Measurements from ENCODE around the gene ZBTB1. TPM values are rescaled to one million over a fixed set of nuclear protein-coding genes. Genes with fewer than 3 reads are reported as not detected.
"Not testable (repeated sequence)": the region's sequence is repeated elsewhere in the genome, so short reads cannot be mapped to it uniquely, and the experiment has no call there.

Gene ZBTB1
- total RNA-seq, 4 donors from 2014 or later, result 33.4 to 129 (median 59.8) TPM

- H3K27ac ChIP-seq, result no peak overlapping the region
- 64% methylated on average over 7 of the region's 8 CpGs for WGBS
- no peak for TF ChIP-seq POLR2AphosphoS5 (IDR thresholded peaks at IDR 0.05)
- TF ChIP-seq POLR2A (IDR thresholded peaks at IDR 0.05), result no peak
- TF ChIP-seq CTCF (IDR thresholded peaks at IDR 0.05), result no peak
- no peak for TF ChIP-seq EP300 (IDR thresholded peaks at IDR 0.05)
- no peak for DNase-seq (ENCODE audit: low spot score in 2 of 2)
- no peaks in the 10 kb centered on the region for H3K9me3 ChIP-seq
- no peaks in the 10 kb centered on the region for H3K36me3 ChIP-seq
- H3K4me1 ChIP-seq, result peaks cover 81% of the 10 kb centered on the region
- H3K27me3 ChIP-seq, result no peaks in the 10 kb centered on the region
- H3K4me3 ChIP-seq, result no peak overlapping the region
Measured at GRCh38 chr14:64509036-64509435, 4.5 kb downstream of the ZBTB1 start.

- Histone ChIP-seq H3K27ac (no peak overlapping the region), H3K4me3 (no peak overlapping the region), H3K4me1 (peaks cover 95% of the 10 kb centered on the region), H3K36me3 (no peaks in the 10 kb centered on the region), H3K27me3 (no peaks in the 10 kb centered on the region), H3K9me3 (no peaks in the 10 kb centered on the region)
- TF ChIP-seq CTCF (IDR thresholded peaks at IDR 0.05) (peak; percentile 73 to 89), EP300 (IDR thresholded peaks at IDR 0.05) (no peak), POLR2A (IDR thresholded peaks at IDR 0.05) (no peak), POLR2AphosphoS5 (IDR thresholded peaks at IDR 0.05) (no peak)
- 20% methylated on average over 4 of the region's 4 CpGs for WGBS
- peak in 1 of 2 donors; percentile 68 for DNase-seq (ENCODE audit: low spot score in 2 of 2)
Measured at GRCh38 chr14:64510825-64511671, 6.5 kb downstream of the ZBTB1 start.

- no peak for TF ChIP-seq POLR2A (IDR thresholded peaks at IDR 0.05)
- no peak for TF ChIP-seq EP300 (IDR thresholded peaks at IDR 0.05)
- TF ChIP-seq POLR2AphosphoS5 (IDR thresholded peaks at IDR 0.05), result no peak
- no peak for TF ChIP-seq CTCF (IDR thresholded peaks at IDR 0.05)
- Histone ChIP-seq H3K4me3 (no peak overlapping the region), H3K4me1 (peaks cover 76% of the 10 kb centered on the region)
Measured at GRCh38 chr14:64513271-64513670, 8.7 kb downstream of the ZBTB1 start.

GRCh38 chr14:64515053-64515452, 10.5 kb downstream of the ZBTB1 start:
- TF ChIP-seq EP300 (IDR thresholded peaks at IDR 0.05) (no peak), POLR2AphosphoS5 (IDR thresholded peaks at IDR 0.05) (no peak), CTCF (IDR thresholded peaks at IDR 0.05) (no peak), POLR2A (IDR thresholded peaks at IDR 0.05) (no peak)
- Histone ChIP-seq H3K36me3 (no peaks in the 10 kb centered on the region), H3K4me1 (peaks cover 62% of the 10 kb centered on the region), H3K27me3 (no peaks in the 10 kb centered on the region), H3K27ac (peak overlapping the region; percentile 40), H3K9me3 (no peaks in the 10 kb centered on the region), H3K4me3 (no peak overlapping the region)
- DNase-seq (ENCODE audit: low spot score in 2 of 2), result no peak
- 24% methylated on average over 1 of the region's 1 CpG for WGBS

More at GRCh38 chr14:64513271-64513670, 8.7 kb downstream of the ZBTB1 start:
- Histone ChIP-seq H3K27ac (no peak overlapping the region), H3K27me3 (no peaks in the 10 kb centered on the region), H3K36me3 (no peaks in the 10 kb centered on the region), H3K9me3 (no peaks in the 10 kb centered on the region)
- 86% methylated on average over 2 of the region's 2 CpGs for WGBS
- DNase-seq (ENCODE audit: low spot score in 2 of 2), result no peak

- DNase-seq (ENCODE audit: low spot score in 2 of 2), result no peak
- H3K4me3 ChIP-seq, result no peak overlapping the region
- peaks cover 50% of the 10 kb centered on the region for H3K4me1 ChIP-seq
- no peaks in the 10 kb centered on the region for H3K27me3 ChIP-seq
- H3K27ac ChIP-seq, result no peak overlapping the region
- WGBS, result 92% methylated on average over 1 of the region's 1 CpG
- no peaks in the 10 kb centered on the region for H3K9me3 ChIP-seq
- TF ChIP-seq POLR2AphosphoS5 (IDR thresholded peaks at IDR 0.05) (no peak), EP300 (IDR thresholded peaks at IDR 0.05) (no peak), CTCF (IDR thresholded peaks at IDR 0.05) (no peak), POLR2A (IDR thresholded peaks at IDR 0.05) (no peak)
- peaks cover 3% of the 10 kb centered on the region for H3K36me3 ChIP-seq
Measured at GRCh38 chr14:64516969-64517368, 12.4 kb downstream of the ZBTB1 start.

GRCh38 chr14:64517667-64518066, 13.1 kb downstream of the ZBTB1 start:
- H3K9me3 ChIP-seq; DNase-seq (ENCODE audit: low spot score in 2 of 2); H3K27ac ChIP-seq; H3K4me3 ChIP-seq; H3K36me3 ChIP-seq; H3K27me3 ChIP-seq: not testable (repeated sequence)
- H3K4me1 ChIP-seq, result peaks cover 46% of the 10 kb centered on the region
- 93% methylated on average over 6 of the region's 6 CpGs for WGBS

All from suprapubic skin (tissue), 4 donors.